Measurements from ENCODE around the gene KYNU.

GRCh38 chr2:142935563-142936089 lies 58.2 kb downstream of the KYNU start:
- no peak for TF ChIP-seq TAF1 (IDR thresholded peaks at IDR 0.05; ENCODE audit: borderline replicate concordance, insufficient read depth, low read length)
- TF ChIP-seq POLR2AphosphoS5 (IDR thresholded peaks at IDR 0.05; ENCODE audit: low read depth, low read length): no peak
- no peak for TF ChIP-seq REST (IDR thresholded peaks at IDR 0.05; ENCODE audit: insufficient read depth in 1 of 2, low read depth in 2 of 2, low read length in 2 of 2)

Measured in PFSK-1 (cell line).